ENCODE data around the gene POLQ.
A peak's percentile ranks its signal among the peaks of the same experiment; 100 is the strongest.
"Not testable (repeated sequence)": the region's sequence is repeated elsewhere in the genome, so short reads cannot be mapped to it uniquely, and the experiment has no call there.

Gene POLQ

DNA sequence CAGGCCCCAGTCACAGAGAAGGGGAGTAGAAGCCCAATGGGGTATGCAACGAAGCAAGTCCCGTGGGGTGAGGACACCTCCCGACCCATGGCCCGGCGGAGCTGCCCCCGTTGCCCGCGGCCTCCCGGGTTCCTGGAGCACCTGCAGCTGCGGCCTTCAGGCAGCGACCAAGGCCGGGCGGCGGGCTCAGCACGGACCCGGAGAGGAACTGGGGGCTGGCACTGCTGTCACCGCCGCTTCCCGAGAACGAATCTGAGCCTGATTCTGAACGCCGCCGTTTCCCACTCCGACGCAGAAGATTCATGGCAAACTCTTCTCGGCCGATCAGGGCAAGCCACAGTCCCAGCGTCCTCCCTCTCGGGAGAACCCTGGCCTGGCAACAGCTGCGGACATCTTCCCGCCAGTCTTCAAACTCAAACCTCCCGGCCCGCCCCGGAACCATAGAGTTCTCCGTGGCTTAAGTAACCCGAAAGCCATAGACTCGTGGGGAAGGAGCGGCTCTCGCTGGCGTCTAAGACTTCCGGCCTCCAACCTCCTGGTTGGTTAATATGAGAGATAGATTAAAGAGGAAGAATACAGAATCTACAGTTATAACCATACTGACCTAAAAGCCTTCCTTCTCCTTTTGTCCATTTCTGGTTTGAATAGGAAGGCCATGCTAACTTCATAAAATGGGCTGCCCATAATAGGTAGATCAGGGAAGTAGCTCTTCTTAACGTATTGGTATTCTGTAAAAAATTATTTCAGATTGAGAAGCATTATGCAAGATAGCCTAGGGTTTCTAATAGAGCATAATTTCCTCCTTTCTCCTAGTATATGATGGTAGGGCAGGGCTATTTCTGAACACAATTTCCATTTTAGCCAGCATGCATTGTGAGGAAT, at the start of gene POLQ:
Gene POLQ, minus strand, starts transcription at position 415 of the 882 bp plus-strand sequence. Its CDS starts 111 bp downstream, at position 304.
- Histone ChIP-seq H3K4me1 (ENCODE audit: insufficient read depth, low read length) (peaks cover 6% of the 10 kb centered on the region), H3K9ac (ENCODE audit: low read length) (peak within 1 kb of the TSS; percentile 54), H3K27me3 (ENCODE audit: control insufficient read depth in 1 of 2, insufficient read depth in 2 of 2, low read length in 2 of 2) (no peaks in the 10 kb centered on the region), H3K4me3 (ENCODE audit: low read depth in 1 of 2, low read length in 2 of 2) (peak within 1 kb of the TSS; percentile 49 to 88), H3K36me3 (ENCODE audit: insufficient read depth, low read length) (no peaks in the 10 kb centered on the region), H3K27ac (ENCODE audit: low read depth, low read length) (peak within 1 kb of the TSS; percentile 68), H3K9me3 (ENCODE audit: low read length) (no peaks in the 10 kb centered on the region)

GRCh38 chr3:121594850-121595249, 49.1 kb upstream of the POLQ start:
- H3K27me3 ChIP-seq (ENCODE audit: control insufficient read depth in 1 of 2, insufficient read depth in 2 of 2, low read length in 2 of 2), result no peaks in the 10 kb centered on the region
- no peaks in the 10 kb centered on the region for H3K4me1 ChIP-seq (ENCODE audit: insufficient read depth, low read length)
- H3K9ac ChIP-seq (ENCODE audit: low read length), result no peak overlapping the region
- H3K9me3 ChIP-seq (ENCODE audit: low read length), result no peaks in the 10 kb centered on the region
- H3K4me3 ChIP-seq (ENCODE audit: low read depth in 1 of 2, low read length in 2 of 2), result no peak overlapping the region
- H3K36me3 ChIP-seq (ENCODE audit: insufficient read depth, low read length), result no peaks in the 10 kb centered on the region
- H3K27ac ChIP-seq (ENCODE audit: low read depth, low read length), result no peak overlapping the region

GRCh38 chr3:121593806-121594205, 48.0 kb upstream of the POLQ start:
- H3K4me3 ChIP-seq (ENCODE audit: low read depth in 1 of 2, low read length in 2 of 2); H3K9ac ChIP-seq (ENCODE audit: low read length); H3K27me3 ChIP-seq (ENCODE audit: control insufficient read depth in 1 of 2, insufficient read depth in 2 of 2, low read length in 2 of 2); H3K9me3 ChIP-seq (ENCODE audit: low read length); H3K27ac ChIP-seq (ENCODE audit: low read depth, low read length); H3K4me1 ChIP-seq (ENCODE audit: insufficient read depth, low read length); H3K36me3 ChIP-seq (ENCODE audit: insufficient read depth, low read length): not testable (repeated sequence)

DNA sequence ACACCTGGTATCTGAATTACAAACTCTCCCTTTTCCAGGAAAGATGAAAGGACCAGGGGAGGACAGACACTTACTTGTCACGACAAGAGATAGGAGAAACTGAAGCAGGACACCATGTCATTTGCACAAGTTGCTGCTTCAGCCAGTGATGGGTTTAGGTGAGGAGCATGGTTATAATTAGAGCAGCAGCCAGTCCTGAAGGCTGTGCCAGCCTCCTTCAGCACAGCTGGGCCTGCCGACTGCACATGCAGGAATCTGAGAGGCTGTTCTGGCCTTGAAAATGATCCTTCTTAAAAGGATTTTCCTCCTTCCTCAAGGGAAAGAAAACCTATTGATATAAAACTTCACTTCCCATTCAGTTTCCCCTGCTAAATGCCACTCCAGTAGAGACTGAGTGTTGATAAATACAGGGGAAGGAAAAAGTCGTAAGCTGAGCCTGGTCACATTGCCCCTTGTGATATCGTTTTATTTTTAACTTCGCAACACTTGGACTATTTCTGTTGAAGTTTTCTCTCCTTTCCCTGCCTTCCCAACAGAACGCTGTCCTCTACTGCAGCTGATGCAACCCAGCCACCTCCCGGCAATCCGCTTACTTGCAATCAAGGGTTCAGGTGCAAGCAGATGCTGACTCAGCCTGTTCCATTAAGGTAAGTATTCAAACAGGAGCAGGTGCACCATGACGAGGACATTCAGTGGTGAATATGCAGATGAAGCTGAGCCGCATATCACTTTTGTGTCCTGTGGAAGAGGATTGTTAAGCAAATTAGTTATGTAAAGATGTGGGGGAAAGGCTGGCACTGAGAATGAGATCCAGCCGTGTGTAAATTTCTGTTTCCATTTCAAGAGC, 47.3 kb upstream of the POLQ start, which contains the start of gene FBXO40:
Gene FBXO40, plus strand, starts transcription at position 524 of the 847 bp plus-strand sequence. CDS start 27,197 bp downstream, outside the sequence.
- Histone ChIP-seq H3K4me3 (ENCODE audit: low read depth in 1 of 2, low read length in 2 of 2) (no peak within 1 kb of the TSS), H3K4me1 (ENCODE audit: insufficient read depth, low read length) (no peaks in the 10 kb centered on the region), H3K9ac (ENCODE audit: low read length) (no peak within 1 kb of the TSS), H3K36me3 (ENCODE audit: insufficient read depth, low read length) (no peaks in the 10 kb centered on the region), H3K27ac (ENCODE audit: low read depth, low read length) (no peak within 1 kb of the TSS), H3K9me3 (ENCODE audit: low read length) (no peaks in the 10 kb centered on the region), H3K27me3 (ENCODE audit: control insufficient read depth in 1 of 2, insufficient read depth in 2 of 2, low read length in 2 of 2) (no peaks in the 10 kb centered on the region)

GRCh38 chr3:121584418-121584817, 38.6 kb upstream of the POLQ start:
- Histone ChIP-seq H3K9ac (ENCODE audit: low read length) (no peak overlapping the region), H3K4me1 (ENCODE audit: insufficient read depth, low read length) (no peaks in the 10 kb centered on the region), H3K27ac (ENCODE audit: low read depth, low read length) (no peak overlapping the region)

DNA sequence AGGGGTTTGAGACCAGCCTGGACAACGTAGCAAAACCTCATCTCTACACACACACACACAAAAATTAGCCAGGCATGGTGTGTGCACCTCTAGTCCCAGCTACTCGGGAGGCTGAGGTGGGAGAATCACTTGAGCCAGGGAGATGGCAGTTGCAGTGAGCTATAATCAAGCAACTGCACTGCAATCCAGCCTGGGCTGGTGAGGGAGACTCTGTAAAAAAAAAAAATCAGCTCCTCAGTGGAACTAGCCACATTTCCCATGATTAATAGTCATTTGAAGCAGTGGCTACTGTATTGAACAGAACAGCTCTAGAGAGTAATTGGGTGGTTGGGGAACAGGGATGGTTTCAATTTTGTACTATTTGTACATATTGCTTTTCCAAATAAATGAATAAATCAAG, 35.9 kb upstream of the POLQ start:
- Histone ChIP-seq H3K4me1 (ENCODE audit: insufficient read depth, low read length) (no peaks in the 10 kb centered on the region), H3K9ac (ENCODE audit: low read length) (no peak overlapping the region), H3K4me3 (ENCODE audit: low read depth in 1 of 2, low read length in 2 of 2) (no peak overlapping the region), H3K27me3 (ENCODE audit: control insufficient read depth in 1 of 2, insufficient read depth in 2 of 2, low read length in 2 of 2) (no peaks in the 10 kb centered on the region), H3K9me3 (ENCODE audit: low read length) (no peaks in the 10 kb centered on the region), H3K36me3 (ENCODE audit: insufficient read depth, low read length) (no peaks in the 10 kb centered on the region), H3K27ac (ENCODE audit: low read depth, low read length) (no peak overlapping the region)

More at GRCh38 chr3:121584418-121584817, 38.6 kb upstream of the POLQ start:
- no peak overlapping the region for H3K4me3 ChIP-seq (ENCODE audit: low read depth in 1 of 2, low read length in 2 of 2)
- no peaks in the 10 kb centered on the region for H3K36me3 ChIP-seq (ENCODE audit: insufficient read depth, low read length)
- H3K9me3 ChIP-seq (ENCODE audit: low read length), result no peaks in the 10 kb centered on the region
- no peaks in the 10 kb centered on the region for H3K27me3 ChIP-seq (ENCODE audit: control insufficient read depth in 1 of 2, insufficient read depth in 2 of 2, low read length in 2 of 2)

DNA sequence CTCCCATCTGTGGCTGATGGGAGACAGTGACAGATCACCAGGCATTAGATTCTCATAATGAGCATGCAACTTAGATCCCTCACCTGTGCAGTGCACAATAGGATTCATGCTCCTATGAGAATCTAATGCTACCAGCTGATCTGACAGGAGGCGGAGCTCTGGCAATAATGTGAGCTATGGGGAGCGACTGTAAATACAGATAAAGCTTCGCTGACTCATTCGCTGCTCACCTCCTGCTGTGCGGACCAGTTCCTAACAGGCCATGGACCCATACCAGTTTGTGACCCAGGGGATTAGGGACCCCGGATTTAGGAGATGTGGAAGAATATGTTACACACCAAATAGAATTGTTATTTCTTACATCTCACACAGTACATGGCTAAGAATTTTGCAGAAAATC, 28.7 kb upstream of the POLQ start:
- Histone ChIP-seq H3K27me3 (ENCODE audit: control insufficient read depth in 1 of 2, insufficient read depth in 2 of 2, low read length in 2 of 2) (no peaks in the 10 kb centered on the region), H3K9me3 (ENCODE audit: low read length) (no peaks in the 10 kb centered on the region), H3K4me3 (ENCODE audit: low read depth in 1 of 2, low read length in 2 of 2) (no peak overlapping the region), H3K36me3 (ENCODE audit: insufficient read depth, low read length) (no peaks in the 10 kb centered on the region), H3K27ac (ENCODE audit: low read depth, low read length) (no peak overlapping the region), H3K9ac (ENCODE audit: low read length) (no peak overlapping the region), H3K4me1 (ENCODE audit: insufficient read depth, low read length) (no peaks in the 10 kb centered on the region)

DNA sequence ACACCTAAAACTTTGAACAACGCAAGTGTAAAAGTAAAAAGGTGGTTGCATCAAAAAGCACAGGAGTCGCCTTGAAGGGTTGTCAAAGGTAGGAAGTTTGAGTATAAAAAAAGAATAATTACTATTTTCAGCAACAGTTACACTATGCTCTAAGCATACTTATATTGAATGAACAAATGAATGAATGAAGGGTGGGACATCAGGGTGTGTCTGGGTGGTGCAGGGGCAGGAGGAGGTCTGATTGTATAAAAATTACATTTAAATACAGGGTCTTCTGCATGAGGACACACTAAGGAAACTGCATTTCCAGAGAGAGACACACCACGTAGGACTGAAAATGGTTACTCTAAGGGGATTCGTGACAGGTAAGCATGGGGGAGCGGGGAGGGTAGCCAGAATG, 21.9 kb upstream of the POLQ start, which contains the start of gene ARGFX:
Gene ARGFX, plus strand, starts transcription at position 301 of the 400 bp plus-strand sequence. CDS start 2,765 bp downstream, outside the sequence.
- Histone ChIP-seq H3K27me3 (ENCODE audit: control insufficient read depth in 1 of 2, insufficient read depth in 2 of 2, low read length in 2 of 2) (no peaks in the 10 kb centered on the region), H3K9ac (ENCODE audit: low read length) (no peak within 1 kb of the TSS), H3K27ac (ENCODE audit: low read depth, low read length) (no peak within 1 kb of the TSS), H3K9me3 (ENCODE audit: low read length) (no peaks in the 10 kb centered on the region), H3K4me3 (ENCODE audit: low read depth in 1 of 2, low read length in 2 of 2) (no peak within 1 kb of the TSS), H3K36me3 (ENCODE audit: insufficient read depth, low read length) (no peaks in the 10 kb centered on the region), H3K4me1 (ENCODE audit: insufficient read depth, low read length) (no peaks in the 10 kb centered on the region)

DNA sequence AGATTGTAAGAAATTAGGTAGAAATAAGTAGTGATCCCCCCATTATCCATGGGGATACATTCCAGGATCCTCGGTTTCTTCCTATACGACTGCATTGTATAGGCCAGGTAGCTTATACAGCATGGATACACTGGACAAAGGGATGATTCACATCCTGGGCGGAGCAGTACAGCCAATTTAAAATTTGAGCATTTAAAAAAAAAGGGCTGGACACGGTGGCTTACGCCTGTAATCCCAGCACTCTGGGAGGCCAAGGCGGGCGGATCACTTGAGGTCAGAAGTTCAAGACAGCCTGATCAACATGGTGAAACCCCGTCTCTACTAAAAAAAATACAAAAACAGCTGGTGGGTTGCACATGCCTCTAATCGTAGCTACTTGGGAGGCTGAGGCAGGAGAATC, 21.0 kb upstream of the POLQ start:
- Histone ChIP-seq H3K36me3 (ENCODE audit: insufficient read depth, low read length) (no peaks in the 10 kb centered on the region), H3K27ac (ENCODE audit: low read depth, low read length) (no peak overlapping the region), H3K27me3 (ENCODE audit: control insufficient read depth in 1 of 2, insufficient read depth in 2 of 2, low read length in 2 of 2) (no peaks in the 10 kb centered on the region), H3K9ac (ENCODE audit: low read length) (no peak overlapping the region), H3K4me3 (ENCODE audit: low read depth in 1 of 2, low read length in 2 of 2) (no peak overlapping the region), H3K9me3 (ENCODE audit: low read length) (no peaks in the 10 kb centered on the region), H3K4me1 (ENCODE audit: insufficient read depth, low read length) (peaks cover 5% of the 10 kb centered on the region)

DNA sequence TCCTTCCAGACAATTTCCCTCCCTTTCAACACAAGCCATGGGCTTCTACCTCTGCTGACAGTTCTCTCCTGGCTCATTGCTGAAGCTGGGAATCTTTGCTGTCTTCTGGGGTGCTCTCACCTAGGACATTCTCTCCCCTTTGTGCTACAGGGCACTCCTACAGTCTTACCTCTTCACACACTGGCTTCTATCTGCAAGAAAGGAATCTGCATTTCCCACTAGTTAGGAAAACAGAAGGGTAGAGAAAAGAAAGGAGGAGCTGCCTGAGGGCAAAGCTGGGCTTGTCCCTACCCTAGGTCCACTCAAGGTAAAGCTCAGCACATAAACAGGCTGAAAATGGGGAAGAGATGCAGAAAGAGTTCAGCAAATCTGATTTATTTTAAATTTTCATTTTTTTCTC, 16.4 kb upstream of the POLQ start:
- Histone ChIP-seq H3K4me1 (ENCODE audit: insufficient read depth, low read length) (peaks cover 8% of the 10 kb centered on the region), H3K9ac (ENCODE audit: low read length) (no peak overlapping the region), H3K36me3 (ENCODE audit: insufficient read depth, low read length) (no peaks in the 10 kb centered on the region), H3K9me3 (ENCODE audit: low read length) (no peaks in the 10 kb centered on the region), H3K27me3 (ENCODE audit: control insufficient read depth in 1 of 2, insufficient read depth in 2 of 2, low read length in 2 of 2) (no peaks in the 10 kb centered on the region), H3K27ac (ENCODE audit: low read depth, low read length) (no peak overlapping the region), H3K4me3 (ENCODE audit: low read depth in 1 of 2, low read length in 2 of 2) (no peak overlapping the region)

- Histone ChIP-seq H3K27ac (ENCODE audit: low read depth, low read length) (no peak overlapping the region), H3K4me3 (ENCODE audit: low read depth in 1 of 2, low read length in 2 of 2) (no peak overlapping the region), H3K9ac (ENCODE audit: low read length) (no peak overlapping the region)
These were observed 11.7 kb upstream of the POLQ start for GRCh38 chr3:121557426-121557934.

More at GRCh38 chr3:121557426-121557934, 11.7 kb upstream of the POLQ start:
- Histone ChIP-seq H3K27me3 (ENCODE audit: control insufficient read depth in 1 of 2, insufficient read depth in 2 of 2, low read length in 2 of 2) (no peaks in the 10 kb centered on the region), H3K9me3 (ENCODE audit: low read length) (no peaks in the 10 kb centered on the region), H3K36me3 (ENCODE audit: insufficient read depth, low read length) (no peaks in the 10 kb centered on the region), H3K4me1 (ENCODE audit: insufficient read depth, low read length) (peaks cover 8% of the 10 kb centered on the region)

All from muscle layer of colon (tissue), 2 donors.